Hepatocyte (in vitro differentiated cells): Measurements from ENCODE around the gene THAP2. TPM values are rescaled to one million over a fixed set of nuclear protein-coding genes. Genes with fewer than 3 reads are reported as not detected.
A peak's percentile ranks its signal among the peaks of the same experiment; 100 is the strongest.

Source experiments
- DNase-seq: peaks from one replicate; pipeline ENCODE4 v3.0.0-alpha.2; 2016; ENCODE audit warnings: low spot score
- H2AFZ ChIP-seq: fragments of 200-600 bp; sonication (generic); 2 replicates; pipeline ENCODE4 v1.6.0; 2016; ENCODE audit warnings: antibody characterized with exemption, mild to moderate bottlenecking
- H3K27ac ChIP-seq: fragments of 200-600 bp; sonication (generic); 2 replicates; pipeline ENCODE4 v1.5.1; 2016; ENCODE audit warnings: mild to moderate bottlenecking
- H3K27me3 ChIP-seq: fragments of 200-600 bp; sonication (generic); 2 replicates; pipeline ENCODE4 v1.6.1; 2016
- H3K36me3 ChIP-seq: fragments of 200-600 bp; sonication (generic); replicated peaks from 2 replicates; pipeline ENCODE4 v1.5.1; 2016; ENCODE audit warnings: low read depth; ENCODE audit not compliant: insufficient read depth
- H3K4me1 ChIP-seq: fragments of 200-600 bp; sonication (generic); 2 replicates; pipeline ENCODE4 v1.5.1; 2016; ENCODE audit warnings: mild to moderate bottlenecking, moderate library complexity; ENCODE audit not compliant: insufficient read depth
- H3K4me2 ChIP-seq: fragments of 200-600 bp; sonication (generic); 2 replicates; pipeline ENCODE4 v1.6.0; 2016
- H3K4me3 ChIP-seq: fragments of 200-600 bp; sonication (generic); 2 replicates; pipeline ENCODE4 v1.5.1; 2016; ENCODE audit warnings: mild to moderate bottlenecking
- H3K79me2 ChIP-seq: fragments of 200-600 bp; sonication (generic); 2 replicates; pipeline ENCODE4 v1.6.0; 2017; ENCODE audit warnings: mild to moderate bottlenecking
- H3K9me2 ChIP-seq: fragments of 200-600 bp; sonication (generic); replicated peaks from 2 replicates; pipeline ENCODE4 v1.6.0; 2017; ENCODE audit warnings: mild to moderate bottlenecking; ENCODE audit not compliant: insufficient read depth
- H3K9me3 ChIP-seq: fragments of 200-600 bp; sonication (generic); 2 replicates; pipeline ENCODE4 v1.5.1; 2016; ENCODE audit warnings: low read depth, mild to moderate bottlenecking
- H4K20me1 ChIP-seq: fragments of 200-600 bp; sonication (generic); 2 replicates; pipeline ENCODE4 v1.6.0; 2016; ENCODE audit warnings: mild to moderate bottlenecking; ENCODE audit not compliant: insufficient read depth, poor library complexity, severe bottlenecking
- CTCF ChIP-seq: fragments of 200-600 bp; sonication (generic); IDR thresholded peaks from 2 replicates; pipeline ENCODE4 v1.5.1; 2016; ENCODE audit warnings: antibody characterized with exemption, mild to moderate bottlenecking; ENCODE audit not compliant: poor library complexity
- EZH2 ChIP-seq: fragments of 200-600 bp; sonication (generic); IDR thresholded peaks from 2 replicates; pipeline ENCODE4 v1.6.1; 2016; ENCODE audit warnings: antibody characterized with exemption, mild to moderate bottlenecking, borderline replicate concordance
- EZH2phosphoT487 ChIP-seq: fragments of 200-600 bp; sonication (generic); IDR thresholded peaks from one replicate; pipeline ENCODE4 v1.6.1; 2018; ENCODE audit warnings: antibody characterized with exemption, mild to moderate bottlenecking, low read depth, moderate library complexity; ENCODE audit not compliant: unreplicated experiment, severe bottlenecking
- WGBS: methylation state at CpG from one replicate; pipeline ENCODE4 v1.1.6; 2016; ENCODE audit warnings: low lambda C conversion rate; ENCODE audit errors: missing lambda C conversion rate; 5-methylcytosine and 5-hydroxymethylcytosine counted together
- polyA plus RNA-seq: library from polyadenylated mRNA; unstranded; fragments of >200 nt; fragmentation: Nextera tagmentation; extraction: Ambion mirVana; gene quantifications from 2 replicates; pipeline ENCODE4 v1.2.1, GENCODE V29; 2016
- total RNA-seq: library from RNA; depleted of rRNA; stranded (reverse); fragments of >200 nt; gene quantifications from 2 replicates; pipeline ENCODE4 v1.2.3, GENCODE V29; 2014

The THAP2 gene
- total and polyA plus RNA-seq, 2 experiments from 2014 or later, result 6.1 TPM

GRCh38 chr12:71653137-71653536 lies 11.0 kb upstream of the THAP2 start:
- WGBS, result 97% methylated on average over 2 of the region's 2 CpGs
- peaks cover 32% of the 10 kb centered on the region for H4K20me1 ChIP-seq
- no peaks in the 10 kb centered on the region for H3K36me3 ChIP-seq
- H3K4me3 ChIP-seq, result no peak overlapping the region
- H3K9me2 ChIP-seq, result no peaks in the 10 kb centered on the region
- H3K9me3 ChIP-seq, result no peaks in the 10 kb centered on the region
- H3K79me2 ChIP-seq, result peaks cover 95% of the 10 kb centered on the region
- DNase-seq, result no peak
- no peak overlapping the region for H3K27ac ChIP-seq
- no peak overlapping the region for H2AFZ ChIP-seq
- TF ChIP-seq EZH2phosphoT487, result no peak
- H3K27me3 ChIP-seq, result no peaks in the 10 kb centered on the region
- H3K4me1 ChIP-seq, result no peaks in the 10 kb centered on the region
- H3K4me2 ChIP-seq, result no peak overlapping the region

- Histone ChIP-seq H3K4me1 (no peaks in the 10 kb centered on the region), H3K4me3 (no peak overlapping the region), H2AFZ (no peak overlapping the region), H3K4me2 (no peak overlapping the region), H4K20me1 (peaks cover 32% of the 10 kb centered on the region), H3K27me3 (no peaks in the 10 kb centered on the region), H3K36me3 (no peaks in the 10 kb centered on the region), H3K9me3 (no peaks in the 10 kb centered on the region), H3K27ac (no peak overlapping the region), H3K79me2 (peaks cover 97% of the 10 kb centered on the region), H3K9me2 (no peaks in the 10 kb centered on the region)
- TF ChIP-seq EZH2, result no peak
- no peak for TF ChIP-seq CTCF
- TF ChIP-seq EZH2phosphoT487, result no peak
- no peak for DNase-seq
- WGBS, result 72% methylated on average over 3 of the region's 3 CpGs
Measured at GRCh38 chr12:71654200-71654599, 9.9 kb upstream of the THAP2 start.

GRCh38 chr12:71655495-71655894 lies 8.6 kb upstream of the THAP2 start:
- H3K4me1 ChIP-seq, result no peaks in the 10 kb centered on the region
- H3K4me2 ChIP-seq, result peak overlapping the region; percentile 31
- no peak overlapping the region for H3K27ac ChIP-seq
- peaks cover 40% of the 10 kb centered on the region for H4K20me1 ChIP-seq
- H3K9me3 ChIP-seq, result no peaks in the 10 kb centered on the region
- H3K36me3 ChIP-seq, result no peaks in the 10 kb centered on the region
- 79% methylated on average over 1 of the region's 1 CpG for WGBS
- no peak overlapping the region for H3K4me3 ChIP-seq
- H2AFZ ChIP-seq, result no peak overlapping the region
- no peak for DNase-seq
- TF ChIP-seq CTCF (no peak), EZH2 (no peak), EZH2phosphoT487 (no peak)
- H3K79me2 ChIP-seq, result peaks cover 100% of the 10 kb centered on the region
- H3K27me3 ChIP-seq, result no peaks in the 10 kb centered on the region
- no peaks in the 10 kb centered on the region for H3K9me2 ChIP-seq

- WGBS, result 94% methylated on average over 1 of the region's 1 CpG
- no peak overlapping the region for H3K4me3 ChIP-seq
- peak overlapping the region; percentile 31 for H3K4me2 ChIP-seq
Measured at GRCh38 chr12:71655907-71656306, 8.2 kb upstream of the THAP2 start.

More at GRCh38 chr12:71655907-71656306, 8.2 kb upstream of the THAP2 start:
- no peaks in the 10 kb centered on the region for H3K36me3 ChIP-seq
- no peak for DNase-seq
- TF ChIP-seq EZH2phosphoT487, result no peak
- no peak for TF ChIP-seq EZH2
- no peak for TF ChIP-seq CTCF
- H3K27me3 ChIP-seq, result no peaks in the 10 kb centered on the region
- H2AFZ ChIP-seq, result no peak overlapping the region
- no peak overlapping the region for H3K27ac ChIP-seq
- H3K79me2 ChIP-seq, result peaks cover 100% of the 10 kb centered on the region
- H3K9me2 ChIP-seq, result no peaks in the 10 kb centered on the region
- H4K20me1 ChIP-seq, result peaks cover 43% of the 10 kb centered on the region
- H3K9me3 ChIP-seq, result no peaks in the 10 kb centered on the region
- no peaks in the 10 kb centered on the region for H3K4me1 ChIP-seq
